ENCODE measurements around the gene ASCC1.

ASCC1 gene

GRCh38 chr10:72127571-72127970 lies 88.5 kb downstream of the ASCC1 start:
- Histone ChIP-seq H3K4me2 (ENCODE audit: low read depth, low read length, poor library complexity, severe bottlenecking) (no peak overlapping the region), H3F3A (ENCODE audit: insufficient read depth) (peaks cover 8% of the 10 kb centered on the region; the same call in 1 of the 2 replicates), H3K27ac (ENCODE audit: low read depth, low read length) (no peak overlapping the region), H3K79me2 (ENCODE audit: insufficient read depth, low read length) (no peaks in the 10 kb centered on the region), H3K4me3 (ENCODE audit: insufficient read depth, low read length, poor library complexity, severe bottlenecking) (no peak overlapping the region), H3K27me3 (ENCODE audit: low read length) (no peaks in the 10 kb centered on the region), H2AFZ (ENCODE audit: low read depth, low read length, severe bottlenecking) (no peak overlapping the region), H3K9ac (ENCODE audit: low read length) (no peak overlapping the region), H4K20me1 (ENCODE audit: low read depth, low read length) (no peaks in the 10 kb centered on the region), H3K36me3 (ENCODE audit: low read length) (no peaks in the 10 kb centered on the region), H3K9me2 (replicated peaks; ENCODE audit: insufficient read depth, low read length) (no peaks in the 10 kb centered on the region), H3K9me3 (ENCODE audit: insufficient read depth, low read length) (no peaks in the 10 kb centered on the region)
- TF ChIP-seq CTCF (IDR thresholded peaks at IDR 0.05; ENCODE audit: insufficient read depth, low read length, poor library complexity, severe bottlenecking) (no peak), EZH2phosphoT487 (conservative IDR thresholded peaks at IDR 0.05; ENCODE audit: low read length) (no peak)

- Histone ChIP-seq H3K27me3 (ENCODE audit: low read length) (no peaks in the 10 kb centered on the region), H3K9me2 (replicated peaks; ENCODE audit: insufficient read depth, low read length) (no peaks in the 10 kb centered on the region), H3K9me3 (ENCODE audit: insufficient read depth, low read length) (no peaks in the 10 kb centered on the region), H3K36me3 (ENCODE audit: low read length) (no peaks in the 10 kb centered on the region), H3K4me2 (ENCODE audit: low read depth, low read length, poor library complexity, severe bottlenecking) (no peak overlapping the region), H2AFZ (ENCODE audit: low read depth, low read length, severe bottlenecking) (no peak overlapping the region), H3K79me2 (ENCODE audit: insufficient read depth, low read length) (no peaks in the 10 kb centered on the region), H3K27ac (ENCODE audit: low read depth, low read length) (no peak overlapping the region), H3K9ac (ENCODE audit: low read length) (no peak overlapping the region), H4K20me1 (ENCODE audit: low read depth, low read length) (no peaks in the 10 kb centered on the region), H3F3A (ENCODE audit: insufficient read depth) (peaks cover 8% of the 10 kb centered on the region; the same call in 1 of the 2 replicates), H3K4me3 (ENCODE audit: insufficient read depth, low read length, poor library complexity, severe bottlenecking) (no peak overlapping the region)
- TF ChIP-seq EZH2phosphoT487 (conservative IDR thresholded peaks at IDR 0.05; ENCODE audit: low read length) (no peak), CTCF (IDR thresholded peaks at IDR 0.05; ENCODE audit: insufficient read depth, low read length, poor library complexity, severe bottlenecking) (no peak)
Measured at GRCh38 chr10:72126872-72127232, 89.2 kb downstream of the ASCC1 start.

- Histone ChIP-seq H4K20me1 (ENCODE audit: low read depth, low read length) (no peaks in the 10 kb centered on the region), H3K9me3 (ENCODE audit: insufficient read depth, low read length) (no peaks in the 10 kb centered on the region), H3K27me3 (ENCODE audit: low read length) (no peaks in the 10 kb centered on the region), H3K79me2 (ENCODE audit: insufficient read depth, low read length) (no peaks in the 10 kb centered on the region), H3K36me3 (ENCODE audit: low read length) (no peaks in the 10 kb centered on the region), H3K9ac (ENCODE audit: low read length) (no peak overlapping the region), H3K4me3 (ENCODE audit: insufficient read depth, low read length, poor library complexity, severe bottlenecking) (no peak overlapping the region), H3K4me2 (ENCODE audit: low read depth, low read length, poor library complexity, severe bottlenecking) (no peak overlapping the region), H2AFZ (ENCODE audit: low read depth, low read length, severe bottlenecking) (no peak overlapping the region), H3K9me2 (replicated peaks; ENCODE audit: insufficient read depth, low read length) (no peaks in the 10 kb centered on the region), H3K27ac (ENCODE audit: low read depth, low read length) (no peak overlapping the region), H3F3A (ENCODE audit: insufficient read depth) (peaks cover 8% of the 10 kb centered on the region; the same call in 1 of the 2 replicates)
- TF ChIP-seq EZH2phosphoT487 (conservative IDR thresholded peaks at IDR 0.05; ENCODE audit: low read length), result no peak
- no peak for TF ChIP-seq CTCF (IDR thresholded peaks at IDR 0.05; ENCODE audit: insufficient read depth, low read length, poor library complexity, severe bottlenecking)
Measured at GRCh38 chr10:72126184-72126871, 89.7 kb downstream of the ASCC1 start.

Data from SU-DHL-6 (cell line).